Body of pancreas (tissue), 4 donors: ENCODE results near the gene WARS2.

ENCODE experiments used
- CTCF ChIP-seq, 7 experiments: fragments of 450-650 bp in 4 of 7; fragments of 200-600 bp in 3 of 7; sonication (generic) in 3 of 7; IDR thresholded peaks; one replicate each; pipeline ENCODE4 v1.5.1; 2016 to 2019; ENCODE audit warnings: antibody characterized with exemption in 7 of 7
- POLR2A ChIP-seq, 3 donors: fragments of 450-650 bp; IDR thresholded peaks; one replicate each; pipeline ENCODE4 v1.6.1; 2016; ENCODE audit warnings: antibody characterized with exemption in 3 of 3, mild to moderate bottlenecking in 2 of 3

- TF ChIP-seq CTCF (IDR thresholded peaks at IDR 0.05) (no peak), POLR2A (IDR thresholded peaks at IDR 0.05) (no peak)
Measured at GRCh38 chr1:119081700-119082099, 58.8 kb downstream of the WARS2 start.
